Measurements from ENCODE around the gene SNCAIP.

The SNCAIP gene

GRCh38 chr5:122304471-122305215 lies 7.4 kb upstream of the SNCAIP start:
- H3K4me1 Mint-ChIP-seq (ENCODE audit: low read depth) = no peaks in the 10 kb centered on the region
- H3K27me3 Mint-ChIP-seq = peaks cover 10% of the 10 kb centered on the region
- no peak overlapping the region for H3K27ac Mint-ChIP-seq
- H3K36me3 Mint-ChIP-seq = no peaks in the 10 kb centered on the region
- no peak overlapping the region for H3K4me3 Mint-ChIP-seq
- peaks cover 4% of the 10 kb centered on the region for H3K9me3 Mint-ChIP-seq (ENCODE audit: low read depth)

- Mint-ChIP-seq H3K27me3 (peaks cover 25% of the 10 kb centered on the region), H3K9me3 (ENCODE audit: low read depth) (peaks cover 4% of the 10 kb centered on the region), H3K4me3 (no peak overlapping the region), H3K36me3 (no peaks in the 10 kb centered on the region), H3K4me1 (ENCODE audit: low read depth) (peaks cover 2% of the 10 kb centered on the region), H3K27ac (no peak overlapping the region)
These were observed 5.6 kb upstream of the SNCAIP start for GRCh38 chr5:122306461-122306860.

DNA sequence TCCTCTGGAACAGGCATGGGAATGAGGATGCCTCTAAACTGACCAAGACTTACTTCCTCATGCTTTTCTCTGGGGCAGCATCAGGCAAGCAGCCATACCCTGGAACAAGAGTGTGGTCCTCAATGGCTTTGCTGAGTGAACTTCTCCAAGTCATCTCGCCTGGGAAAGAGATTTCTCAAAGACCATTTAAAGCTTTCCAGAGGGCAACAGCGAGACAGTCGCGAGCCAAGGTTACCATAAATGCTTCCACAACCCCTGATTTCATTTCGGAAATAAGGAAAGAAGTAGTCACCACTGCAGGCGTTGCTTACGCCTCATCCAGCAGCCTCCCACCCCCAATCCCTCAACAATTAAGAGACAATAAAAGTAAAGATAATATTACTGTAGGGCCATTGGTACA lies 1.1 kb upstream of the SNCAIP start:
- Mint-ChIP-seq H3K9me3 (ENCODE audit: low read depth) (peaks cover 4% of the 10 kb centered on the region), H3K4me1 (ENCODE audit: low read depth) (peaks cover 9% of the 10 kb centered on the region), H3K27ac (no peak overlapping the region), H3K36me3 (no peaks in the 10 kb centered on the region), H3K4me3 (peak overlapping the region; percentile 24), H3K27me3 (peaks cover 39% of the 10 kb centered on the region)

- no peak overlapping the region for H3K4me3 Mint-ChIP-seq
- H3K27ac Mint-ChIP-seq = no peak overlapping the region
These were observed 508 bp upstream of the SNCAIP start for GRCh38 chr5:122311497-122311960.

DNA sequence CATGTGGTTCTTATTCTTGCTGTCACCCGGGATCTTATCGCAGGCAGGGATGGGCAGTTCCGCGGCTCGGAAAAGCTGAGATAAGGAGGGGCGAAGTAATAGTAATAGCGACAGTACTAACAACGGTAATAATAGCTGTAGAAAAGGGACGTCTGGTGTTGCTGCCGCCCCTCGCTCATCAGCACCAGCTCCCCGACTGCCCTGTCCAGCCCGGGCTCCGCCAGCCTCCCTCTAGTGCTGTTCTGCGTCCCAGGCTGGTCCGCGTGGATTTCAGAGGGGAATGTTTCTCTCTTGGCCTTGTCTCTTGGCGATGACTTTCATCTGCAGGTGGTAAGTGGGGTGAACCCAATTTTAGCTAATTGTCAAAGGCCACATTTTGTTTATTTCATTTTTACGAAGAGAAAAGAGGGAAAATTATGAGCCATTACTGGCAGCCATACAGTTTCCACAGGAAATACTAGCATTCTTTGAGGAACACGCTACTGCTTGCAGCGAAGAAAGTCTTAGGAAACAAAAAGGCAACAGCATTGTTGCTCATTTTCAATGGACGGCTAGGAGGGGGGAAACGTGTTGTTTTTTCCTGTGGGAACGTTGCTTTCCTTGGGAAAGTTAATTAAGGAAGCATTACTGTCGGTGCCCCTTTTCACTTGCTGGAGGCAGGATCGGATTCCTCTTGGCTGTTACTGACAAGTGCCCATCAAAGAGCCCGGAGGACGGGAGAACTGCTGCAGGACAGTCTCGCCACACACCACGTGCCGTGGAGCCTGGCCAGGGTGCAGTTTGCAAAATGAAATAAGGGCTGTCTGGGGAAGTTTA lies 762 bp downstream of the SNCAIP start:
- peaks cover 41% of the 10 kb centered on the region for H3K27me3 Mint-ChIP-seq
- peak overlapping the region; percentile 57 for H3K4me3 Mint-ChIP-seq
- no peaks in the 10 kb centered on the region for H3K9me3 Mint-ChIP-seq (ENCODE audit: low read depth)
- no peaks in the 10 kb centered on the region for H3K36me3 Mint-ChIP-seq
- no peak overlapping the region for H3K27ac Mint-ChIP-seq
- H3K4me1 Mint-ChIP-seq (ENCODE audit: low read depth) = peaks cover 9% of the 10 kb centered on the region

More at GRCh38 chr5:122311497-122311960, 508 bp upstream of the SNCAIP start:
- peaks cover 40% of the 10 kb centered on the region for H3K27me3 Mint-ChIP-seq
- peaks cover 9% of the 10 kb centered on the region for H3K4me1 Mint-ChIP-seq (ENCODE audit: low read depth)
- H3K36me3 Mint-ChIP-seq = no peaks in the 10 kb centered on the region
- H3K9me3 Mint-ChIP-seq (ENCODE audit: low read depth) = peaks cover under 1% of the 10 kb centered on the region

- H3K4me3 Mint-ChIP-seq = no peak overlapping the region
- no peak overlapping the region for H3K27ac Mint-ChIP-seq
- peaks cover 9% of the 10 kb centered on the region for H3K4me1 Mint-ChIP-seq (ENCODE audit: low read depth)
- H3K9me3 Mint-ChIP-seq (ENCODE audit: low read depth) = no peaks in the 10 kb centered on the region
- H3K36me3 Mint-ChIP-seq = no peaks in the 10 kb centered on the region
- H3K27me3 Mint-ChIP-seq = peaks cover 41% of the 10 kb centered on the region
These were observed 2.0 kb downstream of the SNCAIP start for GRCh38 chr5:122314036-122314435.

DNA sequence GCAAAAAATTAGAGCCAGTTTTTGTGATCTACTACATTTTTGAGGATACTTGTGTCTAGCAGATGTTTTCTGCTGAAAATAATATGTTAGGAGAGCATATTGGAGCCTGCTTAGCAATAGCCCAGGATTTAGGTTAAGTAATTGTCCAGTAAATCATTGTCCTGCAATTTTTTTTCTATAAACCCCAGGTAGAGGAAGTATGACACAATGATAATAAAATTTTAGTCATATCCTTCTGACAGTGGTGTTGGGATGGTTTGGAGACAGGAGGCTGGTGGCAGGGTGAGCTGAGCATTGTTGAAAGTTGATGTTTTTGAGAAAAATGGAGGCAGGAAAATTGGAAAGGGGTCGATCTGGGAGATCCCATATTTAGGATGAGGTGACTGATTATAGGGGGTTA lies 3.5 kb downstream of the SNCAIP start:
- peaks cover 28% of the 10 kb centered on the region for H3K27me3 Mint-ChIP-seq
- no peaks in the 10 kb centered on the region for H3K36me3 Mint-ChIP-seq
- H3K9me3 Mint-ChIP-seq (ENCODE audit: low read depth) = no peaks in the 10 kb centered on the region
- no peak overlapping the region for H3K4me3 Mint-ChIP-seq
- peaks cover 9% of the 10 kb centered on the region for H3K4me1 Mint-ChIP-seq (ENCODE audit: low read depth)
- H3K27ac Mint-ChIP-seq = no peak overlapping the region

- Mint-ChIP-seq H3K4me3 (no peak overlapping the region), H3K36me3 (no peaks in the 10 kb centered on the region), H3K4me1 (ENCODE audit: low read depth) (peaks cover 7% of the 10 kb centered on the region), H3K27me3 (peaks cover 21% of the 10 kb centered on the region), H3K27ac (no peak overlapping the region), H3K9me3 (ENCODE audit: low read depth) (no peaks in the 10 kb centered on the region)
These were observed 4.6 kb downstream of the SNCAIP start for GRCh38 chr5:122316656-122317055.

GRCh38 chr5:122319897-122320296 lies 7.9 kb downstream of the SNCAIP start:
- Mint-ChIP-seq H3K4me3 (no peak overlapping the region), H3K36me3 (no peaks in the 10 kb centered on the region), H3K4me1 (ENCODE audit: low read depth) (no peaks in the 10 kb centered on the region)

DNA sequence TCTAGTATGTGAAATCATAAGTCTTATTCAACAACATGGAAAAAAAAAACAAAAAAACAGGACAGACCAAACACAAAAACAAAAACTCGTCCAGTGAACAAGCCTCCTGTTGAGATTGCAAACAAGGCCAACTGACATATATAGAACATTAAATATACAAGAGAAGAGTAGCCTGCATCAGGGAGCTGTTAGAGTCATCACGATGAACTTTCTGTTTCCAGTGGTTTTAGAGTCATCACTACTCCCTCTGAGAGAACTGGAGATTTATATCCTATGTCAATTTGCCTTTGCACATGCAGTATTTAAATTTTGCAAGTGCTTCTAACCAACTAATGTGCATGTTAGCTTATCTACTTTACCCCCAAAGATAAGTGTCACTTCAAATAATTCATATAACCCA lies 9.9 kb downstream of the SNCAIP start:
- Mint-ChIP-seq H3K4me3 (no peak overlapping the region), H3K4me1 (ENCODE audit: low read depth) (no peaks in the 10 kb centered on the region), H3K27me3 (peaks cover 2% of the 10 kb centered on the region), H3K9me3 (ENCODE audit: low read depth) (no peaks in the 10 kb centered on the region), H3K36me3 (no peaks in the 10 kb centered on the region), H3K27ac (no peak overlapping the region)

More at GRCh38 chr5:122319897-122320296, 7.9 kb downstream of the SNCAIP start:
- peaks cover 8% of the 10 kb centered on the region for H3K27me3 Mint-ChIP-seq
- H3K27ac Mint-ChIP-seq = no peak overlapping the region
- no peaks in the 10 kb centered on the region for H3K9me3 Mint-ChIP-seq (ENCODE audit: low read depth)

GRCh38 chr5:122322801-122323548 lies 10.9 kb downstream of the SNCAIP start:
- Mint-ChIP-seq H3K27me3 (peaks cover 4% of the 10 kb centered on the region), H3K4me3 (no peak overlapping the region), H3K27ac (no peak overlapping the region), H3K36me3 (no peaks in the 10 kb centered on the region), H3K4me1 (ENCODE audit: low read depth) (no peaks in the 10 kb centered on the region), H3K9me3 (ENCODE audit: low read depth) (peaks cover 4% of the 10 kb centered on the region)

DNA sequence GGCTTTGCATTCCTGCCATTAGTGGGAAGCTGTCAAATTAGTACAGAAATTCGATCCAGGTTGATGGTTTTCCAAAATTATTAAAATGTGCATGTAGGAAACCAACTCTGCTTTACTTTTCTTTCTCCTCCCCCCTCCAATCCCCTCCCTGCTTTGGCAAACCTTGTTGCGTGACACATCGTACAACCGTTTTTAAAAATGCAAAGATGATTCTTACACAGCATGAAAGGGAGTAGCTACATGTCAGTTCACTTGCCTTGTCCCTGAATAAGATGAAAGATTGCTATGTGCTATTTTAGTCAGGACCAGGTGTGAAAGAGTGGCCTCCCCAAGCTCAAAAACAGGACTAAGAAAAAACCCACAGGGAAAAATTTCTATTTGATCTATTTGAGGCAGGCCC lies 11.7 kb downstream of the SNCAIP start:
- Mint-ChIP-seq H3K27ac (no peak overlapping the region), H3K36me3 (no peaks in the 10 kb centered on the region), H3K4me1 (ENCODE audit: low read depth) (no peaks in the 10 kb centered on the region)

GRCh38 chr5:122327110-122327509 lies 15.1 kb downstream of the SNCAIP start:
- Mint-ChIP-seq H3K9me3 (ENCODE audit: low read depth) (peaks cover 4% of the 10 kb centered on the region), H3K4me1 (ENCODE audit: low read depth) (no peaks in the 10 kb centered on the region), H3K27ac (no peak overlapping the region), H3K27me3 (peaks cover 6% of the 10 kb centered on the region), H3K36me3 (no peaks in the 10 kb centered on the region), H3K4me3 (no peak overlapping the region)

More for the DNA sequence above, 11.7 kb downstream of the SNCAIP start:
- peaks cover 4% of the 10 kb centered on the region for H3K27me3 Mint-ChIP-seq
- H3K4me3 Mint-ChIP-seq = no peak overlapping the region
- peaks cover 4% of the 10 kb centered on the region for H3K9me3 Mint-ChIP-seq (ENCODE audit: low read depth)

DNA sequence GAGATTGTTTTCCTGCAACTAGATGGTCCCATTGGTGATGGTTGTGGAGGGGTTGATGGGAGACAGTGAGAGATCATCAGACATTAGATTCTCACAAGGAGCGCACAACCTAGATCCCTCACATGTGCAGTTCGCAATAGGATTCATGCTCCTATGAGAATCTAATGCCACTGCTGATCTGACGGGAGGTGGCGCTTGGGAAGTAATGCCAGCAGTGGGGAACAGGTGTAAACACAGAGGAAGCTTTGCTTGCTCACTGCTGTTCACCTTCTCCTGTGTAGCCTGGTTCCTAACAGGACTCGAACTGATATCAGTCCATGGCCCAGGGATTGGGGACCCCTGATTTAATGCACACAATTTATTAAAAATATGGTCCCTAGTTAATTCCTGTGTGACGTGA lies 18.8 kb downstream of the SNCAIP start:
- Mint-ChIP-seq H3K4me3 (no peak overlapping the region), H3K27ac (no peak overlapping the region), H3K9me3 (ENCODE audit: low read depth) (peaks cover 4% of the 10 kb centered on the region), H3K4me1 (ENCODE audit: low read depth) (no peaks in the 10 kb centered on the region), H3K27me3 (peaks cover 6% of the 10 kb centered on the region), H3K36me3 (no peaks in the 10 kb centered on the region)

All from activated naive CD8-positive, alpha-beta T cell (primary cell).